DMS114 treated with DMSO at 0.1 percent for 48 hours (cell line): Measurements from ENCODE around the gene LILRA1.
"Not testable (repeated sequence)": the region's sequence is repeated elsewhere in the genome, so short reads cannot be mapped to it uniquely, and the experiment has no call there.

ENCODE experiments used
- DNase-seq: peaks from one replicate; lab custom pipeline; 2025; ENCODE audit not compliant: unreplicated experiment; lab: John Stamatoyannopoulos, UW

Gene LILRA1

DNA sequence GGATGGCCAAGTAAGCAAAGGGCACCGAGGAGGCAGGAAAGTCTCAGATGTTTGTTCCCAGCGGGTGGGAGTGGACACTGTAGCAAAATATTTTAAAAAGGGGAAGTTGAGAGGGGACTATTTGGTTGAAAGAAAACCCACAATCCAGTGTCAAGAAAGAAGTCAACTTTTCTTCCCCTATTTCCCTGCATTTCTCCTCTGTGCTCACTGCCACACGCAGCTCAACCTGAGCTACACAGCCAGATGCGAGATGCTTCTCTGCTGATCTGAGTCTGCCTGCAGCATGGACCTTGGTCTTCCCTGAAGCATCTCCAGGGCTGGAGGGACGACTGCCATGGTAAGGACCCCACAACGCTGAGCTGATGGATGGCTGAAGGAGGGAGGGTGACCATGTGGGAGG is at the start of gene LILRA1:
Gene LILRA1 (plus strand): TSS at position 188 of the 400 bp plus-strand sequence. CDS start 613 bp downstream, outside the sequence.
- DNase-seq = not testable (repeated sequence)

DNA sequence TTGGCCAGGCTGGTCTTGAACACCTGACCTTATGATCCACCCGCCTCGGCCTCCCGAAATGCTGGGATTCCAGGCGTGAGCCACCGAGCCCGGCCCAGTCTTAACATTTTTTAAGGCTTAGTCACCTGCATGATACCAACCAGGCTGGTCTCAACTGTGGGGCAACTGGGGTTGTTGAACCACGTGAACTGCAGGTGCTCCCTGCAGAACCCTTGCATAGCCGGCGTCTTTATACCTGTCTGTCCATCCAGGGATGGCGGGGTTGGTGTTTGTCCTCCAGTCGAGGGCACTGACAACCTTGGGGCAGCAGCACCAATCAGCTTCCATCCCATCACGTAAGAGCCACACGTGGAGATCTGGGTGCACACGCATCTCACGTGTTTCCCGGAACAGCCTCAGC is 44.6 kb upstream of the LILRA1 start:
- DNase-seq = no peak

DNA sequence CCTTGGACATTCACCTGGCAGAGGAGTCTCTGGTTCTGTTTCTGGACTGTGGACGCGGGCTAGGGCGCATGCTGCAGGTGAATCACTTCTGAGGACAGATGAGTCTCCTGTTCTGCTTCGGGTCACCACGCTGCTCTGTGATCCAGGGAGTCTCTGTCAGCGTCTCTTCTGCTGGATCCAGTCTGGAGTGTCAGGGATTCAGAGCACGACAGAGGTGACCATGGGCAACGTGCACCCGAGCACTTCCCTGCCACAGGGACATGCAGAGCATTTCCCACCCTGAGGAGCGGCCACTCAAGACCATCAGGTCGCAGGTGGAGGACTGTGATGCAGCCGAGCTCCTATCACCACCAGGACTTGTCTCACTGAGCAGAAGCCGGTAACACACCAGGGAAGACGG is 44.2 kb upstream of the LILRA1 start:
- no peak for DNase-seq

DNA sequence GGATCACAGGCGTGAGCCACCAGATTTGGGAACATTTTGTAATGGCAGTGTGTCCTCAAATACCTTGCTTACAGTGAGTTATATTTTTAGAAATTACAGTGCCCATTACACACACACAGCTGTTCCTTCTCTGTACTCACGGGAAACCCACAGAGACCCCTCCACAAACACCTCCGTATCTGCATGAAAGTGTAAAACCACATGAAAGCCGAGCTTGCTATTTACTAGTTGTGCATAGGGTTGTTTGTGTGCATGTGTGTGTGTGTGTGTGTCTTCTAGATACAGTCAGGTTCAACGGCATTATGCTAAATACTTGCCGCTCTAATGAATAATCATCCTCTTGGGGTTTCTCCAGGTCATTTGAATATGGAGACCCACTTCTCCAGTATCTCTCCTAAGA is 42.1 kb upstream of the LILRA1 start:
- no peak for DNase-seq

DNA sequence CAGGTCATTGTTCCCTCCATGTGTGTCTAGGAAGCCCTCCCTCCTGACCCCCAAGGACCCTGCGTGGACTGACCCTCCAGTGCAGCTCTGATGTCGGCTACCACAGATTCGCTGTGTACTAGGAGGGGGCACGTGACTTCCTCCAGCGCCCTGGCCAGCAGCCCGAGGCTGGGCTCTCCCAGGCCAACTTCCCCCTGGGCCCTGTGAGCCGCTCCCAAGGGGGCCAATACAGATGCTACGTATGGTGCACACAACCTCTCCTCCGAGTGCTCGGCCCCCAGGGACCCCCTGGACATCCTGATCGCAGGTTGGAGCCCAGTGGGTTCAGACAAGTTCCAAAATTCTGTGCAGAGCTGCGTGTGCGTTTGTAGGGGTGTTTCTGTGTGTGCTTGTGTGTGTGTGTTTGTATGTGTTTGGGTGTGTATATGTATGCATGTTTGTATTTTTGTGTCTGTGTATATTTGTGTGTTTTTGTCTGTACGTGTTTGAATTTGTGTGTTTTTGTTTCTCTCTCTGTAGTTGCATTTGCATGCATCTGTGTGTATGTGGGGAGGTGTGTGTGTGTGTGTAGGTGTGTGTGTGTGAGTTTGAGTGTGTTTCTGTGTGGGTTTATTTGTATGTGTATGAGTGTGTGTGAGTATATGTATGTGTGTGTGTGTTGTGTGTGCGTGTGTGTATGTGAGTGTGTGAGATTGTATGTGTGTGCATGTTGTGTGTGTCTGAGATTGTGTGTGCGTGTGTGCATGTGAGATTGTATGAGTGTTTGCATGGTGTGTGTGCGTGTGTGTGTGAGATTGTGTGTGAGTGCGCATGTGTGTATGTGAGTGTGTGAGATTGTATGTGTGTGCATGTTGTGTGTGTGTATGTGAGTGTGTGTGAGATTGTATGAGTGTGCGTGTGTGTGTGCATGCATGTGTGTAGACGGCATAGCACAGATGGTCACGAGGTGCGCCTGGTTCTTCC is 41.2 kb upstream of the LILRA1 start:
- DNase-seq = no peak

DNA sequence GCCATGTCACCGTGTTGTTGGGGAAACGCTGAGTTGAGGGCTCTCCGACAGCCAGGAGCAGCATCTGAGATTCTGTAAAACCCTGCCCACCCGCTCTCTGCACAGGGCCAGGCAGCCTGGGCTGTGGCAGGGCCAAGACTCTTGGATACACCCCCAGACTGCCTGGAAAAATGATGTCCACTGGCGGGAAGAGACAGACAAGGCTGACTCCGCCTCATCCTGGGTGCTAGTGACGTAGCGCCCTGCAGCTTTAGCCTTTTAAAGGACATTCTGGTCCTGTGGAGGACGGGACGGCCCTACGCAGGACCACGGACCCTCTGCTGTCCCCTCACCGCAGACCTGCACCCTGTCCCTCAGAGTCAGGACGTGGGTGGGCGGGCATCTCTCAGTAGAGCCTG is 40.5 kb upstream of the LILRA1 start:
- no peak for DNase-seq

DNA sequence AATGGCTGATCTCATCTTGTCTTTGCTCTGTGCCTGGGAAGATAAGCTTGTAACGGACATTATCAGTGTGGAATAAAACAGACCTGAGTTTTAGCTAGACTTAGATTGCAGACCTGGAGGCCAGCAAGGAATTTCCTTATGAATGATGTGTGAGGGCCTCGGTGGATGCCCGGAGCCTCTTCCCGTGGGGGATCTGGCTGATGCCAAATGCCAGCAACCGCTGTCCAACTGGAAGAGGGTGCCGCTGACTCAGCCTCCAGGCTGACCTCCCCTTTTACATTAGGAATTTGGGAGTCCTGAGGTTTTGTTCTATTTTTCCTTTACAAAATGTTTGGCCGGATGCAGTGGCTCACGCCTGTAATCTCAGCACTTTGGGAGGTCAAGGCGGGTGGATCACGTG is 39.4 kb upstream of the LILRA1 start:
- DNase-seq = no peak

DNA sequence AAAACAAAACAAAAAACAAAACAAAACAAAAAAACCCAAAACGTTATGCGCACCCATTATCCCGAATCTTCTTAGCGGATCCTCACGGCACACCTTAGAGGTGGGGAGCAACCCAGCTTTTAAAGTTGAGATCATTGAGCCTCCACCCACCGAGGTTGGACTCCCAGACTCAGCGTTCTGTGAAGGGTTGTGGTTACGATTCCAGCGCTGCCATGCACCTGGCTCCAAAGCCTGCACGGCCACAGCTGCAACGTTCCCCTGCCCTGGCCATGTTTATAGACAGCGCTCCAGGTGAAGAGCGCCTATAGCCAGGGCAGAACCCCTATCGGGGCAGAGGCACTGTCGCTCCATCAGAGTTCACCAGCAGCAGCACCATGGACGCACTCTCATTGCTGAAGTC is 38.5 kb upstream of the LILRA1 start:
- DNase-seq = no peak

DNA sequence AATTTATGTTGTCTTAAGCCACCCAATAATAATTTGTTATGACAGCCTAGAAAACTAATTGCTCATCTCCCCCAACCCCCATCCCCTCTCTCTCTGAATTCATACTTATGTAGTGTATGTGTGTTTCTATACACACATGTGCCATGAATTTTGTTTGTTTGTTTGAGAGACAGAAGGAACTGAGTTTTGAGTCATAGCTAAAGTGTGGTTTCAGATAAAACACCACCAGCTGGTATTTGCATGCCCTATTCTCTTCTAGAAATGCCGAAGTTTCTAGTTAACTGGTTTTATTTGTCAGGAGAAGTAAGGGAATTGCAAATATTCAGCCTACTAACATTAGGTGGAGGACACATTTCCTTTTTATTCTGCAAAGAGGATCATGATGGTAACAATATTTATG is 37.2 kb upstream of the LILRA1 start:
- no peak for DNase-seq

DNA sequence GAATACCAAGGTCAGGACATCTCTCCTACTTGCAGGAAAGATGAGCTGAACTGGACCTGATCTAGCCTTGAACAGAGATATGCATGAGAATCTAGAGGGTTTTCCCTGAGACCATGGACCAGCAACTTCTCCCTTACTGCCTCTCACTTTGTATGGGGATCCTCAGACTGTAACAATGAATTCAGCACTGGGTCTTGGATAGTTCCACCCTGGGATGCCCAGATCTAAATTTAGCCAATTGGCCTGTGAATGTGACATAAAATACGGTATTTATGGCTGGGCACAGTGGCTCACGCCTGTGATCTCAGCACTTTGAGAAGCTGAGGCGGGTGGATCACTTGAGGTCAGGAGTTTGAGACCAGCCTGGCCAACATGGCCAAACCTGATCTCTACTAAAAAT is 35.1 kb upstream of the LILRA1 start:
- no peak for DNase-seq

DNA sequence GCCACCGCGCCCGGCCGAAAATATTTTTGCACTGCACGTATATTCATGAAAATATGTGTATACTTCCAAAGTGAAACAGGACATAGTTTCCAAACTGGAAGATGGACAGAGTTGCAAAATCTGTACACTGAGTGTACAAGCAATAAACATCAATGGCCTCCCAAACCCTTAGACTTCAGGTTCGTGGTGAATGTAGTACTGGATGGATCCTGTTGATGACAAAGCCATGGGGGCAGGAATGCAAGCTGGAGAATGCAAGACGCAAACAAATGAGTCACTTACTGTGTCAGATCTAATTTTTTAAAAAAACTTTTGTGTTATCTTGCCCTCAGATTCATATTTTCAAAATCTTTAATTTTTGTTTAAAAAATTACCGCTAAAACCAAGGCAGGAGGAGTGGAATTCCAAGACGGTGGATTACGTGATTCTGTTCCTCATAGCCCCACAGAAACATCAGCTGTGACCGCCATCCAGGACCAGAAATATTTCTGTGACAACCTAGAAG is 32.5 kb upstream of the LILRA1 start:
- no peak for DNase-seq

DNA sequence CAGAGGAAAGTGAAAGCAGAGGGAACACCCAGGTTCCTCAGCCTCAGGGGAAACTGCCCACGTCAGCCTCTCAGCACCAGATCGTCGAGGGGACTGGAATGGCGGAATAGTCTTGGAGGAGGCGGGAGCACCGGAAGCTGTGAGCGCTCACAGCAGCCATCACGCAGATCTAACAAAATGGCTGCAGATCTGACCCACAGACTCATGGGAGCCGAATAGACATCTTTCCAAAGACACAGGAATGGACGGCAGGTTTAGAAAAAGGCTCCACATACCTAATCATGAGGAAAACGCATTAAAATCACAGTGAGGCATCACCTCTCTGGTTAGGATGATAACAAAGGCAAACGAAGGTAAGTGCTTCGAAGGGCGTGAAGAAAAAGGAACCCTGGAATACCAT is 31.6 kb upstream of the LILRA1 start:
- DNase-seq = peak; percentile 22

DNA sequence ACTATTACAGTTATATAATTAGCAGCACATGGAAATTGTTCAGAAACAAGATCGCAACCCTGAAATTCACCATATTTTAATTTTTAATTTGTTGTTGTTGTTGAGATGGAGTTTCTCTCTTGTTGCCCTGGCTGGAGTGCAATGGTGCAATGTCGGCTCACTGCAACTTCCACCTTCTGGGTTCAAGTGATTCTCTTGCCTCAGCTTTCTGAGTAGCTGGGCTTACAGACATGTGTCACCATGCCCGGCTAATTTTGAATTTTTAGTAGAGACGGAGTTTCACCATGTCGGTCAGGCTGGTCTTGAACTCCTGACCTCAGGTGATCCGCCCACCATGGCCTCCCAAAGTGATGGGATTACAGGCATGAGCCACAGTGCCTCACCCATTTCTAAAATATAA is 30.2 kb upstream of the LILRA1 start:
- not testable (repeated sequence) for DNase-seq

DNA sequence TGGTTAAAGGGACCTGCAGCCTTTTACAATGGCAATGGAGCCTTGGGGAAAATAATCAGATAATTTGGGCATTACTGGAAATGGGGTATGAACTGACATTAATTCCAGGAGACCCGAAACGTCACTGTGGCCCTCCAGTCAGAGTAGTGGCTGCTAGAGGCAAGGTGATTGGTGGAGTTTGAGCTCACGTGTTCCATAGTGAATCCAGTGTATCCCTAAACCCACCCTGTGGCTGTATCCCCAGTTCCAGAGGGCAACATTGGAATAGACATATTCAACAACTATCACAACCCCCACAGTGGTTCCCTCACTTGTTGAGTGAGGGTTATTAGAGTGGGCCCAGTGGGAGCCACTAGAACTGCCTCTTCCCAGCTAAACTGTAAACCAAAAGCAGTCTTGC is 23.1 kb upstream of the LILRA1 start:
- DNase-seq = no peak

DNA sequence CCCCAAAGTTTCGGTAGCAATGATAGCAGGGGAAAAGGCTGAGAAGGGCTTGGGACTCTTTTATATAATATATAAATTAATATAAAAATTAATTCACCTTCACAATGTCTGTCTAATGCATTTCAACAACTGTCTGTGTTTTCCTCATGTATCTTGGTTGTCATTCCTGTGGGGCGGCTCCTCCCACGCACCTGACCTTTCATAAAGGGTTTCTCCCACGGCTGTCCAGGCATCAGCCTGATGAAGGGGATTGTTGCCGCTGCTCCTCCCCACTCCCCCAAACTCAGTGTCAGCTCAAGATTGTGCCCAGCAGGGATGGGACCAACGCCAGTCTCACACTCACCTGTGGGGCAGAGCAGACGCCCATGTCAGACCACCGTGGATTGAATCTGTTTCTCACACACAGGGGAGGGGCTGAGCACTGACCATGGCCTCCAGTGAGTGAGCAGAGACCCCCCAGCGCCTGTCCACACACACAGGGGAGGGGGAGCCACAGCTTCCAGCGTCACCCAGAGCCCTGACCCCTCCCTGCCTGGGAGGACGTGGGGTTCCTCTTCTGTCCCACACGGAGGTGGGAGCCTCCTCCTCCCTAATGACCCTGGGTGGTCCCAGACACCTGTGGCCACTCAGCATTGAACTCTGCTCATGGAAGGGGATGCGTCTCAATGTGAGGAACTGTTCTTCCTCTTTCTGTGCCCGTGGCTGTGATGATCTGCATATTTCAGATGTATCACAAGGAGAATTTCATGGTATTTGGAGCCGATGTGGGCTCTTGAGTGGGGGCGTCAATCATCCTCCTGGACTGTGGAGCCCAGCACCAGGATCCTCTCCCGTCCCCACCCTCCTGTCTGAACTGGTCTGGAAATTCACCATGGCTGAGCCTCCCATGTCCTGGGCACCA is 21.5 kb upstream of the LILRA1 start:
- DNase-seq = not testable (repeated sequence)

DNA sequence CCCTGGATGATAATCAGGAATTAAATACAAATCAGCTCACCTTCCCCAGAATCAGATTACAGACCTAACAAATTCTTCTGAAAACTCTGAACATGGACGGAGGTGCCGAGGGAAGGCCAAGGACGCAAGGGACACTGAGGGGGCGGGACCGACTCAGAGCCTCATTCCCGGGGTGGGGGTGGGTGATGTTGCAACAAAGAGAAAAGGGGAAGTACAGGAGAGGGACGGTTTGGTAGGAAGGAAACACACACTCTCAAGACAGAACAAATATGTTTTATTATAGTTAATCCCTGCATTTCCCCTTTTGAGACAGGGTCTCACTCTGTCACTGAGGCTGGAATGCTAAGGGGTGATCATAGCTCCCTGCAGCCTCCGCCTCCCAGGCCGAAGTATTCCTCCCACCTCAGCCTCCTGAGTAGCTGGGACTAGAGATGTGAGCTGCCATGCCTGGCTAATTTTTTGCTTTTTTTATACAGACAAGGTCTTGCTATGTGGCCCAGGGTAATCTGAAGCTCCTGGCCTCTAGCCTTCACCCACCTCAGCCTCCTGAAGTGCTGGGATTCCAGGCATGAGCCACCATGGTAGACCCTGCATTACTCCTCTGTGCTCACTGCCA is 20.6 kb upstream of the LILRA1 start:
- no peak for DNase-seq

DNA sequence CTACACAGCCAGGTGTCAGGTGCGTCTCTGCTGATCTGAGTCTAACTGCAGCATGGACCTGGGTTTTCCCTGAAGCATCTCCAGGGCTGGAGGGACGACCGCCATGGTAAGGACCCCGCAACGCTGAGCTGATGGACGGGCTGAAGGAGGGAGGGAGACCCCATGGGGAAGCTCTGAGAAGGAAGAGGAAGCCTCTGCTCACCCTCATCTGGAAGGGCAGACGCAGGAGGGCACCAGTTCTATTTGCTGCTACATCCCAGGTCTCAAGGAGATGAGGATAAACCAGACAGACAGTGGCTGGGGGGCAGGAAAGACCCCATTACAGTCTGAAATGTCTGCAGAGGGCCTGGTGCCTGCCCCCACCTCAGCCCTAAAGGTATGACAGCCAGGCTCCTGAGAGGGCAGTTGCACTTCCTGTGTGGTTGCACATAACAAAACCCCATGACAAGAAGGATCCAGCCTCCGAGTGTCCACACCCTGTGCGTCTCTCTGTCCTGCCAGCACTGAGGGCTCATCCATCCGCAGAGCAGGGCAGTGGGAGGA is 20.0 kb upstream of the LILRA1 start, which contains the start of gene LILRA2:
Gene LILRA2 (plus strand): TSS at position 461 of the 543 bp plus-strand sequence. CDS start 89 bp downstream, outside the sequence.
- no peak for DNase-seq

DNA sequence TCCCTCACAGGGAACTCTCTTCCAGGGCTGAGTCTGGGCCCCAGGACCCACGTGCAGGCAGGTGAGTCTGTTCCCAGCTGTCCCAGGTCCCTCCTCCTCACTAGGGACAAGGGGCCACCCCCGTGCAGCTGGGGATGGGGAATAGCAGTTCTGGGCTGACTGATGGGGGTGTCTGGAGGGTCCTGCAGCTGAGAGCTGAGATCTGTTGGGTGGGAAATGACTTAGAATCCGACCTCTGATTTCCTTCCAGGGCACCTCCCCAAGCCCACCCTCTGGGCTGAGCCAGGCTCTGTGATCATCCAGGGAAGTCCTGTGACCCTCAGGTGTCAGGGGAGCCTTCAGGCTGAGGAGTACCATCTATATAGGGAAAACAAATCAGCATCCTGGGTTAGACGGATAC is 19.4 kb upstream of the LILRA1 start:
- DNase-seq = no peak

DNA sequence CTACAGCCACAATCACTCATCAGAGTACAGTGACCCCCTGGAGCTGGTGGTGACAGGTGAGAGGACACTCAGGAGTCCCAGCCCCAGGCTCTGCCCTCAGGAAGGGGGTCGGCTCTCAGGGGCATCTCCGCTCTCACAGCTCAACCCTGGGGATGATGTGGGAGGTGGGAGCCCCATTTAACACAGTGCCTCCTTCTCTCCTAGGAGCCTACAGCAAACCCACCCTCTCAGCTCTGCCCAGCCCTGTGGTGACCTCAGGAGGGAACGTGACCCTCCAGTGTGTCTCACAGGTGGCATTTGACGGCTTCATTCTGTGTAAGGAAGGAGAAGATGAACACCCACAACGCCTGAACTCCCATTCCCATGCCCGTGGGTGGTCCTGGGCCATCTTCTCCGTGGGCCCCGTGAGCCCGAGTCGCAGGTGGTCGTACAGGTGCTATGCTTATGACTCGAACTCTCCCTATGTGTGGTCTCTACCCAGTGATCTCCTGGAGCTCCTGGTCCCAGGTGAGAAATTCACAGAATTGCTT is 18.8 kb upstream of the LILRA1 start:
- no peak for DNase-seq

DNA sequence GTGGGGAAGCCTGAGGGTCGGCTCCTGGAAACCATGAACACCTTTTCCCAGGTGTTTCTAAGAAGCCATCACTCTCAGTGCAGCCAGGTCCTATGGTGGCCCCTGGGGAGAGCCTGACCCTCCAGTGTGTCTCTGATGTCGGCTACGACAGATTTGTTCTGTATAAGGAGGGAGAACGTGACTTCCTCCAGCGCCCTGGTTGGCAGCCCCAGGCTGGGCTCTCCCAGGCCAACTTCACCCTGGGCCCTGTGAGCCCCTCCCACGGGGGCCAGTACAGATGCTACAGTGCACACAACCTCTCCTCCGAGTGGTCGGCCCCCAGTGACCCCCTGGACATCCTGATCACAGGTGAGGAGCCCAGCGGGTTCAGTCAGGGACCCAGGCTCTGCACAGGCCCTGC is 18.2 kb upstream of the LILRA1 start:
- DNase-seq = not testable (repeated sequence)
